Stomach smooth muscle (tissue), 2 donors: ENCODE results near the gene USF1.

Source experiments
- H3K27ac ChIP-seq: one replicate; pipeline ENCODE4 v1.7.0; 2013; ENCODE audit warnings: mild to moderate bottlenecking, low read length, inconsistent platforms
- H3K27me3 ChIP-seq, 2 donors: one replicate each; pipeline ENCODE4 v1.7.0; 2013; ENCODE audit warnings: low read length in 2 of 2; ENCODE audit not compliant: insufficient read depth in 2 of 2, control insufficient read depth in 1 of 2
- H3K36me3 ChIP-seq, 2 donors: one replicate each; pipeline ENCODE4 v1.7.0; 2013; ENCODE audit warnings: low read length in 2 of 2; ENCODE audit not compliant: control insufficient read depth in 2 of 2, insufficient read depth in 2 of 2
- H3K4me1 ChIP-seq: one replicate; pipeline ENCODE4 v1.7.0; 2013; ENCODE audit warnings: low read length; ENCODE audit not compliant: control insufficient read depth, insufficient read depth
- H3K4me3 ChIP-seq, 2 donors: one replicate each; pipeline ENCODE4 v1.7.0; 2013; ENCODE audit warnings: low read length in 2 of 2
- H3K9ac ChIP-seq, 2 donors: one replicate each; pipeline ENCODE4 v1.7.0; 2013; ENCODE audit warnings: low read length in 2 of 2, mild to moderate bottlenecking in 1 of 2
- H3K9me3 ChIP-seq, 2 donors: one replicate each; pipeline ENCODE4 v1.7.0; 2013; ENCODE audit warnings: low read length in 2 of 2; ENCODE audit not compliant: control insufficient read depth in 2 of 2
- donor health status: healthy.
- donor health status: Pancreatic carcinoma.

USF1 gene

GRCh38 chr1:161076410-161076809 lies 30.6 kb upstream of the USF1 start:
- Histone ChIP-seq H3K4me1 (no peaks in the 10 kb centered on the region), H3K4me3 (no peak overlapping the region), H3K9ac (no peak overlapping the region), H3K36me3 (no peaks in the 10 kb centered on the region), H3K9me3 (no peaks in the 10 kb centered on the region), H3K27ac (no peak overlapping the region), H3K27me3 (peaks cover 0 to 10% of the 10 kb centered on the region in 2 donors)

- H3K27me3 ChIP-seq: peaks cover 0 to 10% of the 10 kb centered on the region in 2 donors
- no peak overlapping the region for H3K9ac ChIP-seq
- no peaks in the 10 kb centered on the region for H3K36me3 ChIP-seq
- H3K9me3 ChIP-seq: no peaks in the 10 kb centered on the region
- H3K4me3 ChIP-seq: no peak overlapping the region
- no peaks in the 10 kb centered on the region for H3K4me1 ChIP-seq
- no peak overlapping the region for H3K27ac ChIP-seq
Measured at GRCh38 chr1:161074676-161075368, 29.0 kb upstream of the USF1 start.

DNA sequence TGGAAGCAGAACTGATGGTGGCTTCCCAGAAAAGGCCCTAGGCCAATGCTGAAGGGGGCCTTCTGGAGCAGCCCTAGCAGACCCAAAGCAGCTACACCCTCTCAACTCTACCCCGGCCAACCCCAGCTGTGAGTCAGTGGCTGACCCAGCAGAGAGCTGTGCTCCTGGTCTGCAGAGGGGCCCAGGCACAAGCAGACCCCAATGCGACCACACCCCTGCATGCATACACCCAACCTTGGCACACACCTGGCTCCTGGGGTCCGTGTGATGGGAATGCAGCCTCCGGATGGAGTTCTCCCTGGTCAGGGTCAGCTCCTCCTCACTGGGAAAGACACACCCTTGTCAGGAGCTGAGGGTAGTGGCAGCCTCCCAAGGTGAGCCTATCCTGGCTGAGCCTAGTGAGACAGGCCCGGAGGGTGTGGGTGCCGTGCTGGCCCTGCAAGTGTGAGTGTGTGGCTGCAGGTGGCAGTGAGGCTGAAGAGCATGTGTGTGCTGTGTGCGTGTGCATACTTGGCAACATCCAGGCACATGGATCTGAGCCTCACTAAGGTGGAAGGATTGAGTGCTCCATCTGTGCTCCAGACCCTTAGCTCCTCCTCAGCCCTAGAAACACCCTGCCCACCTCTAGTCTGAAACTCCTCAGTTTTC lies 27.8 kb upstream of the USF1 start:
- H3K4me3 ChIP-seq: no peak overlapping the region
- no peaks in the 10 kb centered on the region for H3K4me1 ChIP-seq
- no peaks in the 10 kb centered on the region for H3K9me3 ChIP-seq
- H3K27me3 ChIP-seq: peaks cover 0 to 5% of the 10 kb centered on the region in 2 donors
- no peak overlapping the region for H3K9ac ChIP-seq
- H3K27ac ChIP-seq: no peak overlapping the region
- no peaks in the 10 kb centered on the region for H3K36me3 ChIP-seq

- H3K4me1 ChIP-seq: no peaks in the 10 kb centered on the region
- no peak overlapping the region for H3K4me3 ChIP-seq
- no peaks in the 10 kb centered on the region for H3K9me3 ChIP-seq
- no peak overlapping the region for H3K27ac ChIP-seq
- H3K36me3 ChIP-seq: no peaks in the 10 kb centered on the region
- no peak overlapping the region for H3K9ac ChIP-seq
- peaks cover 0 to 5% of the 10 kb centered on the region in 2 donors for H3K27me3 ChIP-seq
Measured at GRCh38 chr1:161072751-161073449, 27.1 kb upstream of the USF1 start.

- Histone ChIP-seq H3K9me3 (no peaks in the 10 kb centered on the region), H3K4me1 (no peaks in the 10 kb centered on the region), H3K4me3 (no peak overlapping the region), H3K27ac (no peak overlapping the region), H3K27me3 (peaks cover 0 to 7% of the 10 kb centered on the region in 2 donors), H3K36me3 (no peaks in the 10 kb centered on the region), H3K9ac (no peak overlapping the region)
Measured at GRCh38 chr1:161071886-161072371, 26.2 kb upstream of the USF1 start.

DNA sequence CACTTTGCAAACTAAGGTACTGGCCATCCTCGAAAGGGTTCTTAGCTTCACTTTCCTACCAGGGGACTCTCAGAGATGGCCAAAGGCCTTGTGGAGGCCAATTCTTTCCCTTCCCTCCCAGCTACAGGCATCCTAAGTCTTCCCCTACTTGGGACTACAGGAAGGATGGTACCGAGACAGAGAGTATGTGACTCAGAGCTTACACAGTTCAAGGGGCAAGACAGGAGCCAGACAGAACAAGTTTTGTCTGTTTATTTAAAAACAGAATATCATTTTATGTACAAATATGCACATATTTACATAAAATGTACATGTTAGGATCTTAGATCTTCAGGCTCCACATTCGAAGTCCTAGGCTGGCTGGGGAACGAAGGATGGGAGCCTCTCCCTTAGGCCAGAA lies 25.0 kb upstream of the USF1 start:
- Histone ChIP-seq H3K36me3 (no peaks in the 10 kb centered on the region), H3K27ac (no peak overlapping the region), H3K9me3 (no peaks in the 10 kb centered on the region), H3K4me1 (no peaks in the 10 kb centered on the region), H3K27me3 (peaks cover 0 to 7% of the 10 kb centered on the region in 2 donors), H3K4me3 (no peak overlapping the region), H3K9ac (no peak overlapping the region)

- peaks cover 0 to 7% of the 10 kb centered on the region in 2 donors for H3K27me3 ChIP-seq
- no peak within 1 kb of the TSS for H3K9ac ChIP-seq
- H3K36me3 ChIP-seq: no peaks in the 10 kb centered on the region
- H3K9me3 ChIP-seq: no peaks in the 10 kb centered on the region
- no peaks in the 10 kb centered on the region for H3K4me1 ChIP-seq
- H3K4me3 ChIP-seq: peak within 1 kb of the TSS in 1 of 2 donors; percentile 52
- H3K27ac ChIP-seq: no peak within 1 kb of the TSS
Measured at GRCh38 chr1:161069731-161070270, 24.0 kb upstream of the USF1 start, which contains the start of gene ARHGAP30. TSS of gene ARHGAP30 (minus strand) at chr1:161069891. CDS start at chr1:161069624, 267 bp downstream.

DNA sequence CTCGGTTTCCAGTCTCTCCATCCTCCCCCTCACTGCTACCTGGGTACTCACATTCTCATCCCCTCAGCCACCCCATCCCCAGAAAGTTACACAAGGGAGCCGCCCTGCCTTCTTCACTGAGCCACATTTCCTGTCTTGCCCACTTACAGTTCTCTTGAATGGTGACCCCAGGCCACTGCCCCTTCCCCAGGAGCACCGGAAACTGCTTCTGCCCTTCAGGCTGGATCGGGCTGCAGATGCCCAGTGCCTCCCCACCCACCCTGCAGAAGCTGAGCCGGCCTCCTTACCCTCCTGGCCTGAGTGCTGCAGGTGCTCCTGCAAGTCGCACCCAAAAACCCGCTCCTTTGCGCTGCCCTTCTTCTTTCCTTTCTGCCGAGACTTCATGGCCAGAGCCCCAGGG lies 23.5 kb upstream of the USF1 start:
- Histone ChIP-seq H3K36me3 (no peaks in the 10 kb centered on the region), H3K27me3 (peaks cover 0 to 7% of the 10 kb centered on the region in 2 donors), H3K4me1 (no peaks in the 10 kb centered on the region), H3K4me3 (peak overlapping the region in 1 of 2 donors; percentile 52), H3K27ac (no peak overlapping the region), H3K9ac (no peak overlapping the region), H3K9me3 (no peaks in the 10 kb centered on the region)

DNA sequence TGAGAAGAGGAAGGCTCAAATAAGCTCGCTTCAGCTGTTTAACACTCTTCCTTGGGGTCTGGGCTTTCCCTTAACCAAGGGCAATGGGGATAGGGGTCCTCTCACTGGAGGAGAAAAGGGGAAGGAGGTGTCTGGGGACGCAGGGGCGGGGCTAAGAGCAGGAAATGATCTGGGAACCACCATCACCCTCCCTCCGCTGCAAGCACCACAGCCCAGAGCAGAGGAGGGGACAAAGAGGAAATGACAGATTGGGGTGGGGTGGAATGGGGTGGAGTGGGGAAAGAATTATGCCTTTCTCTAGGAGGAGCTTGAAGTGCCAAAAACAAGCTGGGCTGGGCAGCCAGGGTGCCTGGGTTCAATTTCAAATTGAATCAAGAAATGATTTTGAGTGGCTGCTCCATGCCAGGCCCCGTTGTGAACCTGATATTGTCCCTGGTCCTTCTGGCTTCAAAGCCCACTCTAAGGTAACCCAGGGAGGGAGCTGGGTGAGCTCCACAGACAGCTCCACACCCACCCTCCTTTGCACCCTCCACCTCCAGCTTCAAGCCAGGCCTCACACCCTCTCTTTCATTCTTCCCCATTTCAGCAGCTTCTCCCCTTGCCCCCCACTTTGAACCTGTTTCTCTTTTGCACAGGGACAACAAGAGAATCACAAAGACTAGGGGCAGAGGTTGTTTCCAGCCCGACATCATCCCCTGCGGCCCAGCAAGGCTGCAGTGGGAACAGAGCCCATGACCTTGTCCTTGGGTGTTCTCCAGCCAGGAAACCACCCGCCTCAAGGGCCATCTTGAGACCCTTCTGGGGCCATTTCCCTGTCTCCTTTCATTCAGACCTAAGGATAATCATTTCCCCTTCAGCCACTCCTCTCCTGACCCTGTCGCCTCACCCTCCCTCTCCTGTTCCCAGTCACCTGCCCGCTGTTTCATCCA lies 22.8 kb upstream of the USF1 start:
- H3K27ac ChIP-seq: no peak overlapping the region
- H3K9me3 ChIP-seq: no peaks in the 10 kb centered on the region
- no peaks in the 10 kb centered on the region for H3K4me1 ChIP-seq
- H3K4me3 ChIP-seq: peak overlapping the region in 1 of 2 donors; percentile 52
- peaks cover 0 to 7% of the 10 kb centered on the region in 2 donors for H3K27me3 ChIP-seq
- H3K36me3 ChIP-seq: no peaks in the 10 kb centered on the region
- no peak overlapping the region for H3K9ac ChIP-seq

GRCh38 chr1:161066694-161067093 lies 20.9 kb upstream of the USF1 start:
- Histone ChIP-seq H3K27me3 (peaks cover 0 to 7% of the 10 kb centered on the region in 2 donors), H3K36me3 (no peaks in the 10 kb centered on the region), H3K27ac (no peak overlapping the region), H3K4me3 (no peak overlapping the region), H3K9me3 (no peaks in the 10 kb centered on the region), H3K9ac (no peak overlapping the region), H3K4me1 (no peaks in the 10 kb centered on the region)
